ENCODE measurements around the gene DNAJC17. TPM values are rescaled to one million over a fixed set of nuclear protein-coding genes. Genes with fewer than 3 reads are reported as not detected.

Gene DNAJC17
- total RNA-seq, 1 experiment from 2014 or later, result 53.3 TPM

DNA sequence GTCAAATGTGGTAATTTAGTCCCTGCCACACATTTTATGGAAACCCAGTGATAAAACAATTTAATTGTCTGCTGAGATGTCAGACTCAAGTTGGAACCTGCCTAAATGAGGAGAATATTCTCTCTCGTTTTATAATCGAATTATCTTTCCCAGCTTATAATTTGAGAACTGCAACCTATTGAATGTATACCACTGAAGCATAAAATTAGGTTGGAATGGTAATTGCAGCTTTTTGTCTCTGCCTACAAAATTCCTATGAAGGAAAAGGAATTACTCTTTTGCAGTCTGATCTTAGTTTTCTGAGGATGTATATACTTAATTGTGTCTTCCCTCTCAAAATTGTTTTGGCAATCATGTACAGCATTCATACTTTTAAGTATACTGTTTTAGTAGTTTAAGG is 83.4 kb downstream of the DNAJC17 start:
- TF ChIP-seq EZH2phosphoT487 (IDR thresholded peaks at IDR 0.05; ENCODE audit: borderline replicate concordance, low read length), result no peak
- no peak for TF ChIP-seq EZH2 (IDR thresholded peaks at IDR 0.05; ENCODE audit: low read length, unreplicated experiment)
- TF ChIP-seq, protein P1, sequence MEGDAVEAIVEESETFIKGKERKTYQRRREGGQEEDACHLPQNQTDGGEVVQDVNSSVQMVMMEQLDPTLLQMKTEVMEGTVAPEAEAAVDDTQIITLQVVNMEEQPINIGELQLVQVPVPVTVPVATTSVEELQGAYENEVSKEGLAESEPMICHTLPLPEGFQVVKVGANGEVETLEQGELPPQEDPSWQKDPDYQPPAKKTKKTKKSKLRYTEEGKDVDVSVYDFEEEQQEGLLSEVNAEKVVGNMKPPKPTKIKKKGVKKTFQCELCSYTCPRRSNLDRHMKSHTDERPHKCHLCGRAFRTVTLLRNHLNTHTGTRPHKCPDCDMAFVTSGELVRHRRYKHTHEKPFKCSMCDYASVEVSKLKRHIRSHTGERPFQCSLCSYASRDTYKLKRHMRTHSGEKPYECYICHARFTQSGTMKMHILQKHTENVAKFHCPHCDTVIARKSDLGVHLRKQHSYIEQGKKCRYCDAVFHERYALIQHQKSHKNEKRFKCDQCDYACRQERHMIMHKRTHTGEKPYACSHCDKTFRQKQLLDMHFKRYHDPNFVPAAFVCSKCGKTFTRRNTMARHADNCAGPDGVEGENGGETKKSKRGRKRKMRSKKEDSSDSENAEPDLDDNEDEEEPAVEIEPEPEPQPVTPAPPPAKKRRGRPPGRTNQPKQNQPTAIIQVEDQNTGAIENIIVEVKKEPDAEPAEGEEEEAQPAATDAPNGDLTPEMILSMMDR (conservative IDR thresholded peaks at IDR 0.05; ENCODE audit: low read depth, low read length), result no peak
- ATAC-seq, result no peak
- Histone ChIP-seq H3K9me3 (ENCODE audit: low read length) (no peaks in the 10 kb centered on the region), H3K4me2 (ENCODE audit: low read length) (no peak overlapping the region), H3K9me2 (replicated peaks; ENCODE audit: low read length) (no peaks in the 10 kb centered on the region), H2AFZ (ENCODE audit: low read length) (no peak overlapping the region), H3K4me1 (ENCODE audit: insufficient read depth, low read length) (no peaks in the 10 kb centered on the region), H3K27ac (ENCODE audit: low read length) (no peak overlapping the region), H3K9ac (ENCODE audit: low read length) (no peak overlapping the region), H3F3A (ENCODE audit: low read length, unreplicated experiment) (no peaks in the 10 kb centered on the region), H4K20me1 (ENCODE audit: low read length) (no peaks in the 10 kb centered on the region), H3K36me3 (ENCODE audit: low read depth, low read length) (peaks cover 8% of the 10 kb centered on the region; the same call in 1 of the 2 replicates), H3K79me2 (ENCODE audit: low read length) (no peaks in the 10 kb centered on the region), H3K4me3 (ENCODE audit: low read length) (no peak overlapping the region), H3K27me3 (ENCODE audit: low read length) (no peaks in the 10 kb centered on the region)
- CTCF ChIA-PET, result interaction anchor here (0.6 kb wide), 1 partner anchor 20 kb away, joined by 6 read pairs; no protein-coding TSS in a partner anchor
- BruUV-seq (replicated peaks), result no TSS peak
- POLR2A ChIA-PET (ENCODE audit: unreplicated experiment), result no interaction called here
- intact Hi-C loops (cut with micrococcal nuclease), result no loop called here
- no peak for DNase-seq

DNA sequence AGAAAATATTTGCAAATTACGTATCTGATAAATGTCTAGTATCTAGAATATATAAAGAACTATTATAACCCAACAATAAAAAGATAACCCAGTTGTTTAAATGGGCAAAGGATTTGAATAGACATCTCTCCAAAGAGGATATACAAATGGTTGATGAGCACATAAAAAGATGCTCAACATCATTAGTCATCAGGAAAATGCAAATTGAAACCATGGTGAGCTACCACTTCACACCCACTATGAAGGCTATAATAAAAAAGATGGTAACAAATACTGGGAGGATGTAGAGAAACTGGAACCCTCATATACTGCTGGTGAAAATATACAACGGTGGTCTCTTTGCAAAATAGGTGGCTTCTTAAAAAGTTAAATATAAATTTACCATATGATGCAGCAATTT is 84.3 kb downstream of the DNAJC17 start:
- no peaks in the 10 kb centered on the region for H3K4me1 ChIP-seq (ENCODE audit: insufficient read depth, low read length)
- no peak overlapping the region for H3K4me2 ChIP-seq (ENCODE audit: low read length)
- H3K27me3 ChIP-seq (ENCODE audit: low read length), result no peaks in the 10 kb centered on the region
- intact Hi-C loops (cut with micrococcal nuclease), result no loop called here
- H3F3A ChIP-seq (ENCODE audit: low read length, unreplicated experiment), result no peaks in the 10 kb centered on the region
- H3K79me2 ChIP-seq (ENCODE audit: low read length), result no peaks in the 10 kb centered on the region
- peaks cover 8% of the 10 kb centered on the region; the same call in 1 of the 2 replicates for H3K36me3 ChIP-seq (ENCODE audit: low read depth, low read length)
- H3K9me3 ChIP-seq (ENCODE audit: low read length), result no peaks in the 10 kb centered on the region
- CTCF ChIA-PET, result interaction anchor here (0.7 kb wide), 1 partner anchor 171 kb away, joined by 3 read pairs; no protein-coding TSS in a partner anchor
- TF ChIP-seq, protein P1 (conservative IDR thresholded peaks at IDR 0.05; ENCODE audit: low read depth, low read length), result no peak
- TF ChIP-seq EZH2phosphoT487 (IDR thresholded peaks at IDR 0.05; ENCODE audit: borderline replicate concordance, low read length), result no peak
- peak; percentile 62 for ATAC-seq
- no peaks in the 10 kb centered on the region for H3K9me2 ChIP-seq (replicated peaks; ENCODE audit: low read length)
- no peak overlapping the region for H3K27ac ChIP-seq (ENCODE audit: low read length)
- H2AFZ ChIP-seq (ENCODE audit: low read length), result no peak overlapping the region
- no TSS peak for BruUV-seq (replicated peaks)
- no peaks in the 10 kb centered on the region for H4K20me1 ChIP-seq (ENCODE audit: low read length)
- H3K9ac ChIP-seq (ENCODE audit: low read length), result no peak overlapping the region
- POLR2A ChIA-PET (ENCODE audit: unreplicated experiment), result interaction anchor here (0.7 kb wide), 1 partner anchor 154 kb away, joined by 5 read pairs; no protein-coding TSS in a partner anchor
- H3K4me3 ChIP-seq (ENCODE audit: low read length), result no peak overlapping the region
- DNase-seq, result no peak

DNA sequence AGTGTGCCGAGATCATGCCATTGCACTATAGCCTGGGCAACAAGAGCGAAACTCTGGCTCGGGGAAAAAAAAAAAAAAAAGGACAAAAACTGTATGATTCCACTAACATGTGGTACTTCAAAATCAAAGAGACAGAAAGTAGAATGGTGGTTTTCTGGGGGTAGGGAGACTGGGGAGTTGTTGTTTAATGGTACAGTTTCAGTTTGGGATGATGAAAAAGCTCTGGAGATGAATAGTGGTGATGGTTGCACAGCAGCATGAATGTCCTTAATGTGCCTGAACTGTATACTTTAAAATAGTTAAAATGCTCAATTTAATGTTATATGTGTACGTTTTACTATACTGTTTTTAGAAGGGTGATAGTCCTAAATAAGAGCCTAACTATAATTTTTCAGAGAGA is 84.9 kb downstream of the DNAJC17 start:
- Histone ChIP-seq H3K4me3 (ENCODE audit: low read length) (no peak overlapping the region), H3K27ac (ENCODE audit: low read length) (no peak overlapping the region), H4K20me1 (ENCODE audit: low read length) (no peaks in the 10 kb centered on the region), H3F3A (ENCODE audit: low read length, unreplicated experiment) (no peaks in the 10 kb centered on the region), H3K79me2 (ENCODE audit: low read length) (no peaks in the 10 kb centered on the region), H2AFZ (ENCODE audit: low read length) (no peak overlapping the region), H3K27me3 (ENCODE audit: low read length) (no peaks in the 10 kb centered on the region), H3K9ac (ENCODE audit: low read length) (no peak overlapping the region), H3K4me2 (ENCODE audit: low read length) (no peak overlapping the region), H3K4me1 (ENCODE audit: insufficient read depth, low read length) (no peaks in the 10 kb centered on the region), H3K9me2 (replicated peaks; ENCODE audit: low read length) (no peaks in the 10 kb centered on the region), H3K36me3 (ENCODE audit: low read depth, low read length) (peaks cover 13% of the 10 kb centered on the region), H3K9me3 (ENCODE audit: low read length) (no peaks in the 10 kb centered on the region)
- ATAC-seq (no peak), DNase-seq (no peak)
- ChIA-PET POLR2A (ENCODE audit: unreplicated experiment) (interaction anchor here (0.6 kb wide), 1 partner anchor 151 kb away, joined by 6 read pairs; no protein-coding TSS in a partner anchor), CTCF (no interaction called here)
- no peak for TF ChIP-seq EZH2phosphoT487 (IDR thresholded peaks at IDR 0.05; ENCODE audit: borderline replicate concordance, low read length)
- TF ChIP-seq, protein P1 (conservative IDR thresholded peaks at IDR 0.05; ENCODE audit: low read depth, low read length), result no peak
- intact Hi-C loops (cut with micrococcal nuclease), result no loop called here
- no TSS peak for BruUV-seq (replicated peaks)

Data from PC-3 (cell line).